ENCODE results near the gene URM1. TPM values are rescaled to one million over a fixed set of nuclear protein-coding genes. Genes with fewer than 3 reads are reported as not detected.

Gene URM1
- polyA plus RNA-seq, 1 donor from 2014 or later = 80.8 TPM

GRCh38 chr9:128388150-128388549 lies 17.0 kb downstream of the URM1 start:
- H3K4me2 ChIP-seq (ENCODE audit: low read length) = no peak overlapping the region
- H4K20me1 ChIP-seq (ENCODE audit: insufficient read depth) = no peaks in the 10 kb centered on the region
- H3K9me2 ChIP-seq (ENCODE audit: insufficient read depth, low read length) = no peaks in the 10 kb centered on the region
- no peak overlapping the region for H3K27ac ChIP-seq (ENCODE audit: low read length)
- peaks cover 31% of the 10 kb centered on the region for H3K27me3 ChIP-seq (ENCODE audit: insufficient read depth, low read depth, low read length)
- no peak for TF ChIP-seq MXI1 (conservative IDR thresholded peaks at IDR 0.05; ENCODE audit: poor library complexity, severe bottlenecking)
- TF ChIP-seq SMC3 (conservative IDR thresholded peaks at IDR 0.05; ENCODE audit: poor library complexity) = no peak
- no peak for TF ChIP-seq CTCF (IDR thresholded peaks at IDR 0.05; ENCODE audit: poor library complexity, severe bottlenecking)
- TF ChIP-seq EP300 (conservative IDR thresholded peaks at IDR 0.05; ENCODE audit: poor library complexity, severe bottlenecking) = no peak
- TF ChIP-seq RAD21 (conservative IDR thresholded peaks at IDR 0.05) = no peak
- TF ChIP-seq POLR2AphosphoS5 (IDR thresholded peaks at IDR 0.05) = no peak
- no peak for TF ChIP-seq REST (IDR thresholded peaks at IDR 0.05; ENCODE audit: borderline replicate concordance)
- TF ChIP-seq TAF1 (IDR thresholded peaks at IDR 0.05; ENCODE audit: low read depth) = no peak
- no peak for TF ChIP-seq EZH2 (IDR thresholded peaks at IDR 0.05; ENCODE audit: borderline replicate concordance, insufficient read depth, low read length, poor library complexity, severe bottlenecking)
- H3K4me3 ChIP-seq (ENCODE audit: low read length) = no peak overlapping the region
- H3F3A ChIP-seq (ENCODE audit: insufficient read depth, low read length, poor library complexity, severe bottlenecking) = no peaks in the 10 kb centered on the region
- no peak overlapping the region for H3K9ac ChIP-seq (ENCODE audit: low read length)
- H2AFZ ChIP-seq (ENCODE audit: low read depth, low read length) = no peak overlapping the region
- H3K9me3 ChIP-seq (ENCODE audit: low read length) = no peaks in the 10 kb centered on the region
- H3K36me3 ChIP-seq (ENCODE audit: insufficient read depth, low read length) = no peaks in the 10 kb centered on the region
- H3K79me2 ChIP-seq (replicated peaks; ENCODE audit: insufficient read depth, low read length) = no peaks in the 10 kb centered on the region

GRCh38 chr9:128389395-128390149 lies 18.4 kb downstream of the URM1 start:
- Histone ChIP-seq H4K20me1 (ENCODE audit: insufficient read depth) (no peaks in the 10 kb centered on the region), H3F3A (ENCODE audit: insufficient read depth, low read length, poor library complexity, severe bottlenecking) (no peaks in the 10 kb centered on the region), H3K79me2 (replicated peaks; ENCODE audit: insufficient read depth, low read length) (no peaks in the 10 kb centered on the region), H3K36me3 (ENCODE audit: insufficient read depth, low read length) (no peaks in the 10 kb centered on the region), H3K9me3 (ENCODE audit: low read length) (no peaks in the 10 kb centered on the region), H3K9ac (ENCODE audit: low read length) (no peak overlapping the region), H2AFZ (ENCODE audit: low read depth, low read length) (no peak overlapping the region), H3K9me2 (ENCODE audit: insufficient read depth, low read length) (no peaks in the 10 kb centered on the region), H3K27ac (ENCODE audit: low read length) (no peak overlapping the region), H3K27me3 (ENCODE audit: insufficient read depth, low read depth, low read length) (peaks cover 45% of the 10 kb centered on the region), H3K4me3 (ENCODE audit: low read length) (no peak overlapping the region), H3K4me2 (ENCODE audit: low read length) (no peak overlapping the region)
- TF ChIP-seq RAD21 (conservative IDR thresholded peaks at IDR 0.05) (no peak), EP300 (conservative IDR thresholded peaks at IDR 0.05; ENCODE audit: poor library complexity, severe bottlenecking) (no peak), REST (IDR thresholded peaks at IDR 0.05; ENCODE audit: borderline replicate concordance) (no peak), POLR2AphosphoS5 (IDR thresholded peaks at IDR 0.05) (no peak), MXI1 (conservative IDR thresholded peaks at IDR 0.05; ENCODE audit: poor library complexity, severe bottlenecking) (no peak), SMC3 (conservative IDR thresholded peaks at IDR 0.05; ENCODE audit: poor library complexity) (no peak), TAF1 (IDR thresholded peaks at IDR 0.05; ENCODE audit: low read depth) (no peak), CTCF (IDR thresholded peaks at IDR 0.05; ENCODE audit: poor library complexity, severe bottlenecking) (no peak), EZH2 (IDR thresholded peaks at IDR 0.05; ENCODE audit: borderline replicate concordance, insufficient read depth, low read length, poor library complexity, severe bottlenecking) (no peak)
